GM12878 (cell line): Measurements from ENCODE around the gene VSIG10L2.
A peak's percentile ranks its signal among the peaks of the same experiment; 100 is the strongest.

ENCODE experiments used
- CBFB ChIP-seq: IDR thresholded peaks from 2 replicates; pipeline ENCODE4 v1.6.1; 2016; ENCODE audit warnings: antibody characterized with exemption, low read depth
- CTCF ChIP-seq, 3 experiments: IDR thresholded peaks in 2 of 3; conservative IDR thresholded peaks in 1 of 3; 2 replicates each; pipeline ENCODE4 v1.5.1; 2011; ENCODE audit warnings: low read depth in 3 of 3, low read length in 3 of 3, mild to moderate bottlenecking in 3 of 3, control low read depth in 2 of 3, moderate library complexity in 2 of 3, inconsistent platforms in 1 of 3, mixed read lengths in 1 of 3; ENCODE audit not compliant: control insufficient read depth in 2 of 3, insufficient read depth in 1 of 3; ENCODE audit errors: extremely low read depth in 1 of 3
- EZH2 ChIP-seq: IDR thresholded peaks from 2 replicates; pipeline ENCODE4 v1.6.1; 2012; ENCODE audit warnings: low read depth, mild to moderate bottlenecking, control low read depth, inconsistent platforms, low read length, borderline replicate concordance; ENCODE audit not compliant: control insufficient read depth
- IRF3 ChIP-seq: fragments of 450-650 bp; IDR thresholded peaks from 2 replicates; pipeline ENCODE4 v1.6.1; 2014; ENCODE audit warnings: mild to moderate bottlenecking
- KLF5 ChIP-seq: fragments of 450-650 bp; IDR thresholded peaks from 2 replicates; pipeline ENCODE4 v1.6.1; 2014; ENCODE audit warnings: mild to moderate bottlenecking; ENCODE audit not compliant: partially characterized antibody
- POLR2A ChIP-seq: IDR thresholded peaks from 2 replicates; pipeline ENCODE4 v1.6.1; 2011; ENCODE audit warnings: low read depth, mild to moderate bottlenecking, low read length
- POLR2AphosphoS5 ChIP-seq: IDR thresholded peaks from 2 replicates; pipeline ENCODE4 v1.6.1; 2011; ENCODE audit warnings: mild to moderate bottlenecking, low read length, inconsistent platforms
- RAD21 ChIP-seq: IDR thresholded peaks from 2 replicates; pipeline ENCODE4 v1.6.1; 2011; ENCODE audit warnings: mild to moderate bottlenecking, low read depth, low read length, moderate library complexity; ENCODE audit not compliant: insufficient read depth
- RCOR1 ChIP-seq: conservative IDR thresholded peaks from 2 replicates; pipeline ENCODE4 v1.6.1; 2012; ENCODE audit warnings: low read depth, low read length, improper control_type of control experiment
- REST ChIP-seq: IDR thresholded peaks from 2 replicates; pipeline ENCODE4 v1.6.1; 2012; ENCODE audit warnings: mild to moderate bottlenecking, low read depth, low read length
- SMARCA5 ChIP-seq: fragments of 450-650 bp; IDR thresholded peaks from 2 replicates; pipeline ENCODE4 v1.6.1; 2017; ENCODE audit warnings: mild to moderate bottlenecking
- ZBTB4 ChIP-seq: fragments of 450-650 bp; formaldehyde crosslinking; IDR thresholded peaks from 2 replicates; pipeline ENCODE4 v1.4.0; 2022; ENCODE audit warnings: mild to moderate bottlenecking, moderate library complexity
- ZNF384 ChIP-seq: IDR thresholded peaks from 2 replicates; pipeline ENCODE4 v1.6.1; 2012; ENCODE audit warnings: low read depth, mild to moderate bottlenecking, low read length, improper control_type of control experiment, borderline replicate concordance

- TF ChIP-seq POLR2AphosphoS5 (no peak), CTCF (IDR thresholded peaks at IDR 0.05 in 2 of 3, conservative IDR thresholded peaks at IDR 0.05 in 1 of 3; ENCODE audit: control insufficient read depth in 2 of 3, extremely low read depth in 1 of 3, insufficient read depth in 1 of 3, low read depth in 3 of 3, low read length in 3 of 3) (no peak), EZH2 (no peak), SMARCA5 (no peak), ZBTB4 (no peak), RCOR1 (no peak), RAD21 (no peak), CBFB (no peak), ZNF384 (no peak), POLR2A (peak; percentile 32; the same call in 1 of the 2 replicates), REST (no peak), IRF3 (no peak), KLF5 (no peak)
Observed at GRCh38 chr11:125903711-125904659, 41.9 kb upstream of the VSIG10L2 start, which contains the start of gene DDX25.
